Psoas muscle (tissue), 8 donors: ENCODE measurements around the gene GLT1D1. TPM values are rescaled to one million over a fixed set of nuclear protein-coding genes. Genes with fewer than 3 reads are reported as not detected.
A peak's percentile ranks its signal among the peaks of the same experiment; 100 is the strongest.
"Not testable (repeated sequence)": the region's sequence is repeated elsewhere in the genome, so short reads cannot be mapped to it uniquely, and the experiment has no call there.

Experiments used
- ATAC-seq, 4 donors: fragments of 200-7000 bp; cut with Tn5 transposase; one replicate each; pipeline ENCODE4 v1.9.1; 2020; ENCODE audit warnings: moderate library complexity in 3 of 4, mild to moderate bottlenecking in 2 of 4
- DNase-seq, 2 donors: peaks; one replicate each; pipeline ENCODE4 v3.0.0-alpha.2; 2020
- H3K27ac ChIP-seq: fragments of 200-600 bp; one replicate; pipeline ENCODE4 v1.8.0; 2022
- H3K27me3 ChIP-seq, 3 donors: fragments of 200-600 bp in 1 of 3; one replicate each; pipeline versions ENCODE4 v1.6.1 to v1.8.0; 2013 to 2022; ENCODE audit warnings: low read length in 2 of 3, mild to moderate bottlenecking in 2 of 3, moderate library complexity in 1 of 3; ENCODE audit not compliant: insufficient read depth in 3 of 3
- H3K36me3 ChIP-seq, 2 donors: fragments of 200-600 bp in 1 of 2; one replicate each; pipeline versions ENCODE4 v1.6.1 to v1.8.0; 2013 to 2022; ENCODE audit warnings: low read depth in 1 of 2, mild to moderate bottlenecking in 1 of 2, moderate library complexity in 1 of 2; ENCODE audit not compliant: insufficient read depth in 1 of 2
- H3K4me1 ChIP-seq: fragments of 200-600 bp; one replicate; pipeline ENCODE4 v1.8.0; 2022
- H3K4me3 ChIP-seq: fragments of 200-600 bp; one replicate; pipeline ENCODE4 v1.8.0; 2022; ENCODE audit warnings: mild to moderate bottlenecking
- H3K9me3 ChIP-seq: fragments of 200-600 bp; one replicate; pipeline ENCODE4 v1.8.0; 2022
- WGBS, 3 donors: extraction: QIAGEN DNeasy Blood & Tissue Kit; methylation state at CpG; one replicate each; pipeline versions ENCODE4 v1.1.6 to v1.1.7; 2013; 5-methylcytosine and 5-hydroxymethylcytosine counted together
- intact Hi-C, 2 donors: fragments of 100-400 bp; cut with DNase I; formaldehyde crosslinking; loops; one replicate each; pipeline versions ENCODE4 v1.11.0 to v1.14.2; 2022
- long read RNA-seq, 2 donors: library from polyadenylated mRNA; unstranded; transcript quantifications; one replicate each; pipeline ENCODE4 v2.0.0, GENCODE V29; 2021
- polyA plus RNA-seq, 3 donors: library from polyadenylated mRNA; stranded (reverse); fragments of 200-250 nt; gene quantifications; one replicate each; pipeline ENCODE4 v1.2.3, GENCODE V29; 2013
- total RNA-seq, 4 donors: library from RNA; stranded (reverse); fragmentation: NEBNext Ultra II Directional in 2 of 4; extraction: Animal tissue kit (Norgen Biotek cat#: 25700) in 2 of 4; gene quantifications; one replicate each; pipeline versions ENCODE4 v1.2.1 to v1.2.4, GENCODE V29; 2021 to 2023
- TF ChIP-seq, protein P1 (sequence below): fragments of 200-600 bp; IDR thresholded peaks from one replicate; pipeline ENCODE4 v1.8.0; 2022; ENCODE audit warnings: antibody characterized with exemption
- donor health status: healthy with polysubstance abuse.
- donor health status: DM: no; HTN: no; CAD: no; lungs with moderate emphysema.
- donor health status: Bipolar disorder and iron deficiency.
- donor health status: healthy.
- donor health status: DM: yes; HTN: yes; CAD: no.
- donor health status: DM: no; HTN: no; CAD: no.
- donor health status: DM: no; HTN: no; CAD: no.
- donor health status: DM: yes; HTN: yes; CAD: no.

GLT1D1 gene
- total RNA-seq (1 to 10 TPM in 3 of 4 donors, under 1 TPM in 1; 0.32 to 3.1 (median 2.0) TPM), polyA plus RNA-seq (under 1 TPM; 0.51 to 0.95 (median 0.60) TPM)
- long read RNA-seq, donor 1, partial matches to known transcripts: 0 of 1 reads
- long read RNA-seq, donor 1, other reads (novel, unspliced or antisense): 1 of 1 reads
- long read RNA-seq, donor 2: 0 reads

DNA sequence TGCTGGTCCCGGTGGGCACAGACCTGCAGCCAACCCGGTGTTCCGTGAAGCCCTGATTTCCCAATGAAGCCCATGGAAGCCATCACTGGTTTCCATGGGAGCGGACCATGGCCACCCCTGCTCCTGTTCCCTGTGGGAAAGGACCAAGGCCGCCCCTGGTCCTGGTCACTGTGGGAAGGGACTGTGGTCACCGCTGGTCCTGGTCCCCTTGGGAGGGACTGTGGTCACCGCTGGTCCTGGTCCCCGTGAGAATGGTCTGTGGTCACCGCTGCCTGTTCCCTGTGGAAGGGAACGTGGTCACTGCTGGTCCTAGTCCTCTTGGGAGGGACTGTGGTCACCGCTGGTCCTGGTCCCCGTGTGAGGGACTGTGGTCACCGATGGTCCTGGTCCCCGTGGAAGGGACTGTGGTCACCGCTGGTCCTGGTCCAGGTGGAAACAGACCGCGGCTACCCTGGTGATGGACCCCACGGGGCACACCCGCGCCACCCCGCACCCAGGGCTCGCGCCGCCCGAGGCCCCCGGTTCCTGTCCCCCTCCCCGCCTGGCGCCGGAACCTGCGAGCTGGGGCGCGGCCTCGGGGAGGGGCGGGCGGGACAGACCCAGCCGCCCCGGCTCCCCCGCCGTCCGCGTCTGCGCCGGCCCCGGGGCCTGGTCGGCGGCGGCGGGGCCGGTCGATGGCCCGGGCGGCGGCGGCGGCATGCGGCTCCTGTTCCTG is at the start of gene GLT1D1:
Gene GLT1D1 (plus strand): TSS at position 594 of the 715 bp plus-strand sequence. CDS start 104 bp downstream, at position 698.
- no peak for DNase-seq
- no peak for ATAC-seq
- Histone ChIP-seq H3K4me3 (peak within 1 kb of the TSS; percentile 59), H3K36me3 (no peaks in the 10 kb centered on the region), H3K9me3 (no peaks in the 10 kb centered on the region), H3K4me1 (no peaks in the 10 kb centered on the region), H3K27ac (no peak within 1 kb of the TSS), H3K27me3 (peaks cover 0 to 20% (median 4%) of the 10 kb centered on the region in 3 donors)
- TF ChIP-seq, protein P1, sequence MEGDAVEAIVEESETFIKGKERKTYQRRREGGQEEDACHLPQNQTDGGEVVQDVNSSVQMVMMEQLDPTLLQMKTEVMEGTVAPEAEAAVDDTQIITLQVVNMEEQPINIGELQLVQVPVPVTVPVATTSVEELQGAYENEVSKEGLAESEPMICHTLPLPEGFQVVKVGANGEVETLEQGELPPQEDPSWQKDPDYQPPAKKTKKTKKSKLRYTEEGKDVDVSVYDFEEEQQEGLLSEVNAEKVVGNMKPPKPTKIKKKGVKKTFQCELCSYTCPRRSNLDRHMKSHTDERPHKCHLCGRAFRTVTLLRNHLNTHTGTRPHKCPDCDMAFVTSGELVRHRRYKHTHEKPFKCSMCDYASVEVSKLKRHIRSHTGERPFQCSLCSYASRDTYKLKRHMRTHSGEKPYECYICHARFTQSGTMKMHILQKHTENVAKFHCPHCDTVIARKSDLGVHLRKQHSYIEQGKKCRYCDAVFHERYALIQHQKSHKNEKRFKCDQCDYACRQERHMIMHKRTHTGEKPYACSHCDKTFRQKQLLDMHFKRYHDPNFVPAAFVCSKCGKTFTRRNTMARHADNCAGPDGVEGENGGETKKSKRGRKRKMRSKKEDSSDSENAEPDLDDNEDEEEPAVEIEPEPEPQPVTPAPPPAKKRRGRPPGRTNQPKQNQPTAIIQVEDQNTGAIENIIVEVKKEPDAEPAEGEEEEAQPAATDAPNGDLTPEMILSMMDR: no peak
- intact Hi-C loops: no loop called here
- WGBS, 3 donors: 22 to 49% (median 37%) methylated on average over 21 to 56 of the region's 56 CpGs

DNA sequence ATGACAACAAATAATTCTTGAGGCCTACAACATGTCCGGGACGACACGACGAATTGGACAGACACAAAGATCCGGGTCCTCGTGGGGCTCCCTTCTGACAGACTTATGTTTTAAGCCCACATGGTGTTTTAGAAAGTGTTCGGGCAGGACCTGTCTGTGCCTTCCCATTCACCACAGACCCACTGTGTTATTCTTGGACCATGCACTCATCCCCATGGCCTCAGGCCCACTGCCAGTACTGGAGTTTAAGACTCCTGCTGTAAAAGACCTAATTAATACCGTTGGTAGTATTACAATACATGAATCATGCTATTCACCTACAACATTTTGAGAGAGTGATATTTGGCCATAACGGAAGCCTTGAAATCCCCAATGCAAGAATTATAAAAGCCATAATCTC is 49.5 kb upstream of the GLT1D1 start:
- Histone ChIP-seq H3K27me3 (no peaks in the 10 kb centered on the region), H3K9me3 (no peaks in the 10 kb centered on the region), H3K4me1 (peaks cover 45% of the 10 kb centered on the region), H3K27ac (peak overlapping the region; percentile 95), H3K4me3 (no peak overlapping the region), H3K36me3 (peaks cover 1 to 61% of the 10 kb centered on the region in 2 donors)
- peak; percentile 71 to 80 (median 78) for ATAC-seq
- intact Hi-C loops: no loop called here
- DNase-seq: peak in 1 of 2 donors; percentile 85
- TF ChIP-seq, protein P1: no peak
- 47 to 68% (median 48%) methylated on average over 9 of the region's 9 CpGs for WGBS, 3 donors

DNA sequence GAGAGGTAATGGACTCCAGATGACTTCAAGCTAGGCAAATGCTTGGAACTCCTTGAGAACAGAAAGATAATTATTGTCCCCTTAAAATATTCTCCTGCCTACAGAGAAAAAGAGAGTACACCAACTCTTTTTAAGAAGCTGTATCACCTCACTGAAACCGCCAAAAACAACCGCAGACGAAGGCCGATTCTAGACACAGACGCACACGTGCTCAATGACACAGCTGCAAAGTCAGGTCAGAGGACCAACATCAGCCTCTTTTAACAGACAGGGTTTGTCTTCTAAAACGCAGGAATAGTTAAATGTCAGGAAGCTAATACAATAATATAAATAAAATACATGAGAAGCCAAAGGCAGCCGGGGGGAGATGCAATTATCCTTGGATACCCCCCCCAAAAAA is 48.5 kb upstream of the GLT1D1 start:
- DNase-seq (no peak), ATAC-seq (no peak)
- Histone ChIP-seq H3K27ac (peak overlapping the region; percentile 95), H3K36me3 (peaks cover 0 to 56% of the 10 kb centered on the region in 2 donors), H3K9me3 (no peaks in the 10 kb centered on the region), H3K4me3 (no peak overlapping the region), H3K27me3 (no peaks in the 10 kb centered on the region), H3K4me1 (peaks cover 45% of the 10 kb centered on the region)
- WGBS, 3 donors: 91 to 95% (median 91%) methylated on average over 8 of the region's 8 CpGs
- TF ChIP-seq, protein P1: no peak
- intact Hi-C loops: no loop called here

DNA sequence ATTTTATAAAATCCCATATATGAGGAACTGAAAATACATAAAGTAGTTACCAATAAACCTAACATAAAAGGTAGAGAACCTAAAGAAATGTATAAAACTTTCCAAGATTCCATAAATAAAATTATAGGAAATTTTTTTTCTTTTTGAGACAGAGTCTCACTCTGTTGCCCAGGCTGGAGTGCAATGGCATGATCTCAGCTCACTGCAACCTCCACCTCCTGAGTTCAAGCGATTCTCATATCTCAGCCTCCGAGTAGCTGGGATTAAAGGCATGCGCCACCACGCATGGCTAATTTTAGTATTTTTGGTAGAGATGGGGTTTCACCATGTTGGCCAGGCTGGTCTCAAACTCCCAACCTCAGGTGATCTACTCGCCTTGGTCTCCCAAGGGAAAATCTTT is 47.9 kb upstream of the GLT1D1 start:
- H3K27me3 ChIP-seq, ATAC-seq, H3K9me3 ChIP-seq, intact Hi-C loops, H3K4me3 ChIP-seq: not testable (repeated sequence)
- H3K27ac ChIP-seq: peak overlapping the region; percentile 95
- peaks cover 0 to 50% of the 10 kb centered on the region in 2 donors for H3K36me3 ChIP-seq
- H3K4me1 ChIP-seq: peaks cover 47% of the 10 kb centered on the region
- WGBS, 3 donors: 33 to 65% (median 36%) methylated on average over 5 of the region's 5 CpGs
- DNase-seq: peak in 1 of 2 donors; percentile 13

DNA sequence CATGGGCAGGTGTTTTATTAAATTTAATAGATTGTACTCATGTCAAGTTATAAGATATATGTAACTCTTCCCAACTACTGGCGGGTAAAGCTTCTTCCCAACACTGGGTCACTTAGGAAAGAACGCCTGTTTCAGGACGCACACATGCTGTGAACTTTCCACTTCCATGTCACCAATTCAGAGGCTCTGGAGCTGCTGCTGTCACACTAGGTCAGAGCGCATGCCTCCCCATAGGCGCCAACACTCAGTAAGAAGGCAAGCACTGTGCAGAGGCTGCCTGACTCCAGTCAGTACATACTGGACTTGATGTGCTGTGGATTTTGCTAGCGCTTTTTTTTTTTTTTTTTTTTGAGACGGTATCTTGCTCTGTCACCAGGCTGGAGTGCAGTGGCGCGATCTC is 46.7 kb upstream of the GLT1D1 start:
- H3K36me3 ChIP-seq: peaks cover 0 to 38% of the 10 kb centered on the region in 2 donors
- WGBS, 3 donors: 87 to 90% (median 87%) methylated on average over 7 to 9 of the region's 9 CpGs
- no peak overlapping the region for H3K4me3 ChIP-seq
- H3K4me1 ChIP-seq: peaks cover 50% of the 10 kb centered on the region
- intact Hi-C loops: no loop called here
- H3K27ac ChIP-seq: peak overlapping the region; percentile 95
- no peak for ATAC-seq
- peak in 1 of 2 donors; percentile 15 for DNase-seq
- H3K27me3 ChIP-seq: no peaks in the 10 kb centered on the region
- no peaks in the 10 kb centered on the region for H3K9me3 ChIP-seq
- TF ChIP-seq, protein P1: no peak
